SHP77 treated with DMSO at 0.1 percent for 48 hours (cell line): Measurements from ENCODE around the gene FRMD6.

ENCODE experiments used
- DNase-seq: peaks from one replicate; lab custom pipeline; 2025; lab: John Stamatoyannopoulos, UW

FRMD6 gene

DNA sequence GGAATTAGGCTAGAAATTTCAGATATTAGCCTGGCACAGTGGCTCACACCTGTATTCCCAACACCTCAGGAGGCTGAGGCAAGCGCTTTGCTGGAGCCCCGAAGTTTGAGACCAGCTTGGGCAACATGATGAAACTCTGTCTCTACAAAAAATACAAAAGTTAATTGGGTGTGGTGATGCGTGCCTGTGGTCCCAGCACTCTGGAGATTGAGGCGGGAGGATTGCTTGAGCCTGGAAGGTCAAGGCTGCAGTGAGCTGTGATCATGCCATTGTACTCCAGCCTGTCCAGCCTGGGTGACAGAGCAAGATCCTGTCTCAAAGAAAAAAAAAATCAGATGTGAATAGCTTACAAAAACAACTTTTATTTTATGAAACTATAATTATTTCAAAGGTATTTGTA, 15.1 kb downstream of the FRMD6 start:
- DNase-seq, result no peak

GRCh38 chr14:51668870-51669269, 17.2 kb downstream of the FRMD6 start:
- DNase-seq, result no peak

GRCh38 chr14:51674294-51675002, 22.7 kb downstream of the FRMD6 start:
- no peak for DNase-seq

DNA sequence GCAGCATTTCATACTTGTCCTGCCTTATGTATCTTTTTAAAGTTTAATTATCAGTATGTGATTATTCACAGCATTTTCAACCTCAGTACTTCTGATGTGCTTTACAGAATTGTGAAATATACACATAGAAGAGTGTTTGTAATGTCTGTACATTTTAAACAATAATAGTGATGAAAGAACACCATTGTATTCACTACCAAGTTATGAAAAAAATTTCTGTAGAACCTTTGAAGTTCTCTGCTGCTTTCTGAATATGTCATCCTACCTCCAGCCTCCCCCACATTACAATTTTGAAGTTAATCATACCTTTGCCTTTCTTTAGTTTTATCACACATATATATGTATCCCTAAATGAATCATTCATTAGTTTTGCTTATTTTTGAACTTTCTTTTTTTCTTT, 24.8 kb downstream of the FRMD6 start:
- no peak for DNase-seq

- no peak for DNase-seq
Measured at GRCh38 chr14:51677266-51677665, 25.6 kb downstream of the FRMD6 start.

GRCh38 chr14:51677738-51678137, 26.0 kb downstream of the FRMD6 start:
- DNase-seq, result no peak

DNA sequence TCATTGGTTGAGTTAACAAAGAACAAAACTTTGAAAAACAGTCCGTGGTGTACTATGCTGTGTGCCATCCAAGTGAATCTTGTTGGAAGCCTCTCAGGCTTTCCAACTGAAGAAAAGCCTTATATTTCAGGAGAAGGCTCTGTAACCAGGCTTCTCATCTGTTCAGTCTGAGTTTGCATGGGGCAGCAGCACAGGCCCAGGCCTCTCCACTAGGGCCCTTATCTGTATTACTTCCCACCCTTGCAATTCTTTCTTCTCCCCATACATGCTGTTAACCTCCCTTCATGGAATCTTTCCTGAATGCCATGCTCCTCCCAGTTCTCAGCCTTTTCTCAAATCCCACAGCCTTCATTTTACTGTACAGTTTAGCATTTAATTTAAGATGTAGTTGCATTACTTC, 28.3 kb downstream of the FRMD6 start:
- no peak for DNase-seq

- no peak for DNase-seq
Measured at GRCh38 chr14:51681411-51681810, 29.7 kb downstream of the FRMD6 start.

DNA sequence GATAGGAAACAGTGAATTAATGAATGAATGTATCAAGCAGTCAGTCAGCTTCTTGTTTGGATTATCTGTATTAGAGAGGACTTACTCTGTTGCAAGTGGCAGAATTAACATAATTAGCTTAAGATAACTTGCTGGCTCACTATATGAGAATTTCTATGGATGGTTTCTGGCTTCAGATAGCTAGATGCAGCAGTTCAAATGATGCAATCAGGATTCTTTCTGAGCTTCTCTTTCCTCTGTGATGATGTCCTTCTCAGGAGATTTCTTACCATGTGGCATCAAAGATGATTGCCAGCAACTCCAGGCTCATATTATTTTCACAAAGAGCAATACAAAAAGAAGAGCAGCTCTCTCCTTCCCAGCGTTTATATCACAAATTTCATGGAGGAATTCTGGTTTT, 30.7 kb downstream of the FRMD6 start:
- DNase-seq, result no peak

- DNase-seq, result no peak
Measured at GRCh38 chr14:51684760-51685159, 33.0 kb downstream of the FRMD6 start.

DNA sequence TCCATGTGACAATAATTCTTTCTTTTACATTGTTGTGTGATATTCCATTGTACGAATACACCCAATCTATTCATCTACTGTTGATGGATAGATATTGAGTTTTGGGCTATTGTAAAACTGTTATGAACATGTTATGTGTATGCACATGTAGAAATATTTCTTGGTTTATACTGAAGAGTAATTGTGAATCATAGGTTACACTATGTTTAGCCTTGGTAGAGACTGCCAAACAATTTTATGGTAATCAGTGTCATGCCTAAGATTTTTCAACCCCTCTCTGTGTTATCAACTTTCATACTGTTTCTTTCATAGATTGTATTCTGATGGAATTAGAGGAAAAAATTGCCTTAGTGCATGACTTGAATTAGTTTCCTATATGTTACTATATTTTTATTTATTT, 39.5 kb downstream of the FRMD6 start:
- no peak for DNase-seq

- DNase-seq, result no peak
Measured at GRCh38 chr14:51692646-51693045, 40.9 kb downstream of the FRMD6 start.

DNA sequence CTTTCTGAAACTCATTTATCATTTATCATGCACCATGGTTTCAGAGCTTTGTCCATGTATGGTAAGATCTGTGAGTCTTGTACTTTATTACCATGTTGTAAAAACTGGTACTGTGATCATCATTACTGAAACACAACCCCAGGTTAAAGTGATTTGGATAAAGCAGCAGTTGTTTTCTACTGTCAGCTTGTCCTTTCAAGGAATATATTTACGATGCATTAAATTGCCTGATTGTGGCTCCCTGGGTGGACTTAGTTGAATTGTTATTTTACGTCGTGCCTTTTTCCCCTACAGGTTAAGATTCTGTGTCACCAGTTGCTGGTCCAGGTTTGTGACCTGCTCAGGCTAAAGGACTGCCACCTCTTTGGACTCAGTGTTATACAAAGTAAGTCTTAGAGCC, 46.1 kb downstream of the FRMD6 start:
- DNase-seq, result no peak

- no peak for DNase-seq
Measured at GRCh38 chr14:51701951-51702350, 50.2 kb downstream of the FRMD6 start.

GRCh38 chr14:51703787-51704186, 52.1 kb downstream of the FRMD6 start:
- DNase-seq, result no peak

DNA sequence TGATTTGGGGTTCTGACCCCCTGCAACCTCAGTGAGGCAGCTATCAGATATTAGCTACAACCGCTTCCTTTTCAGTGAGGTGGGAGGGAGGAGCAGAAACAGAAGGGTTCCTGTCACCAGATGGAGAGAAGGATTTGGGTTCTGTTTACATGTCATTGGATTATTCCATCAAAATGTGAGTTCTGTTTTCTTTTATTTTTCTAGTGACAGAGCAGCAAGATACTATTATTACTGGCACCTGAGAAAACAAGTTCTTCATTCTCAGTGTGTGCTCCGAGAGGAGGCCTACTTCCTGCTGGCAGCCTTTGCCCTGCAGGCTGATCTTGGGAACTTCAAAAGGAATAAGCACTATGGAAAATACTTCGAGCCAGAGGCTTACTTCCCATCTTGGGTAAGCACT, 52.8 kb downstream of the FRMD6 start:
- DNase-seq, result no peak

- DNase-seq, result no peak
Measured at GRCh38 chr14:51707327-51707726, 55.6 kb downstream of the FRMD6 start.

- DNase-seq, result no peak
Measured at GRCh38 chr14:51711505-51711904, 59.8 kb downstream of the FRMD6 start.

DNA sequence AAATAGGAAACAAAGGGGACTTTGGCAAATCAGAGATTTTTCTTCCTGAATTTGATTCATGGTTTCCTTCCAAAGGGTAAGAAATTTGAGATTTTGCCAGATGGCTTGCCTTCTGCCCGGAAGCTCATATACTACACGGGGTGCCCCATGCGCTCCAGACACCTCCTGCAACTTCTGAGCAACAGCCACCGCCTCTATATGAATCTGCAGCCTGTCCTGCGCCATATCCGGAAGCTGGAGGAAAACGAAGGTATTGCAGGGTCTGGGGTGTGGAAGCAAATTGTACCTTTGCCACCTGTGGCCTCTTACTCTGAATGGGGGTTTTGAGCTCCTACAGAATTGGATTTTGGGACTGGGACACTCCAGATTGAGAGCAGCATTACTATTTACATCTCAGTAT, 63.5 kb downstream of the FRMD6 start:
- DNase-seq, result no peak

GRCh38 chr14:51715742-51716141, 64.0 kb downstream of the FRMD6 start:
- no peak for DNase-seq

- DNase-seq, result no peak
Measured at GRCh38 chr14:51716610-51717009, 64.9 kb downstream of the FRMD6 start.

GRCh38 chr14:51717766-51718165, 66.1 kb downstream of the FRMD6 start:
- DNase-seq, result no peak

DNA sequence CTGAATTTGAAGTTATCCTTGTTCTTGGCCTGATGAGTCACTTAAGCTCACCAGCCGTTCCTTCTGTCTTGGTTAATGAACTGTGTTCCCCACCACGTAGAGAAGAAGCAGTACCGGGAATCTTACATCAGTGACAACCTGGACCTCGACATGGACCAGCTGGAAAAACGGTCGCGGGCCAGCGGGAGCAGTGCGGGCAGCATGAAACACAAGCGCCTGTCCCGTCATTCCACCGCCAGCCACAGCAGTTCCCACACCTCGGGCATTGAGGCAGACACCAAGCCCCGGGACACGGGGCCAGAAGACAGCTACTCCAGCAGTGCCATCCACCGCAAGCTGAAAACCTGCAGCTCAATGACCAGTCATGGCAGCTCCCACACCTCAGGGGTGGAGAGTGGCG, 68.2 kb downstream of the FRMD6 start:
- no peak for DNase-seq

GRCh38 chr14:51723990-51724389, 72.3 kb downstream of the FRMD6 start:
- no peak for DNase-seq

GRCh38 chr14:51724650-51725049, 72.9 kb downstream of the FRMD6 start:
- no peak for DNase-seq
